ENCODE data around the gene SLC29A1. TPM values are rescaled to one million over a fixed set of nuclear protein-coding genes. Genes with fewer than 3 reads are reported as not detected.

The SLC29A1 gene
- polyA plus RNA-seq, 1 experiment: 34.1 TPM

- ChIA-PET CTCF (interaction anchor here (2.7 kb wide), 1 partner anchor 53 kb away, joined by 10 read pairs; no protein-coding TSS in a partner anchor), POLR2A (no interaction called here)
- Histone ChIP-seq H3K27me3 (ENCODE audit: control insufficient read depth, insufficient read depth, low read length) (no peaks in the 10 kb centered on the region), H3K36me3 (ENCODE audit: control insufficient read depth, insufficient read depth, low read length) (no peaks in the 10 kb centered on the region), H3K4me3 (ENCODE audit: low read depth, low read length) (no peak overlapping the region)
- no peak for TF ChIP-seq CTCF (IDR thresholded peaks at IDR 0.05; ENCODE audit: insufficient read depth, low read depth, low read length)
- no peak for DNase-seq (ENCODE audit: low read depth)
Measured at GRCh38 chr6:44225579-44226325, 2.4 kb downstream of the SLC29A1 start.

- no peak for DNase-seq (ENCODE audit: low read depth)
- Histone ChIP-seq H3K27me3 (ENCODE audit: control insufficient read depth, insufficient read depth, low read length) (no peaks in the 10 kb centered on the region), H3K4me3 (ENCODE audit: low read depth, low read length) (no peak overlapping the region), H3K36me3 (ENCODE audit: control insufficient read depth, insufficient read depth, low read length) (no peaks in the 10 kb centered on the region)
- CTCF ChIA-PET: interaction anchor here (1.9 to 2.7 kb wide), 2 partner anchors 10 to 54 kb away, joined by 9 to 10 read pairs; no protein-coding TSS in a partner anchor
- POLR2A ChIA-PET: no interaction called here
- no peak for TF ChIP-seq CTCF (IDR thresholded peaks at IDR 0.05; ENCODE audit: insufficient read depth, low read depth, low read length)
Measured at GRCh38 chr6:44226368-44227147, 3.2 kb downstream of the SLC29A1 start.

- CTCF ChIA-PET: interaction anchor here (0.9 to 1.9 kb wide), 3 partner anchors 9 to 55 kb away, joined by 3 to 9 read pairs (median 6); partner anchors contain the start of gene SLC35B2
- POLR2A ChIA-PET: no interaction called here
- Histone ChIP-seq H3K36me3 (ENCODE audit: control insufficient read depth, insufficient read depth, low read length) (no peaks in the 10 kb centered on the region), H3K27me3 (ENCODE audit: control insufficient read depth, insufficient read depth, low read length) (no peaks in the 10 kb centered on the region), H3K4me3 (ENCODE audit: low read depth, low read length) (no peak overlapping the region)
- TF ChIP-seq CTCF (IDR thresholded peaks at IDR 0.05; ENCODE audit: insufficient read depth, low read depth, low read length): no peak
- no peak for DNase-seq (ENCODE audit: low read depth)
Measured at GRCh38 chr6:44227148-44227793, 3.9 kb downstream of the SLC29A1 start.

- CTCF ChIA-PET: interaction anchor here (0.7 to 1.9 kb wide), 4 partner anchors 9 to 55 kb away, joined by 3 to 9 read pairs (median 4); partner anchors contain the start of gene SLC35B2
- H3K36me3 ChIP-seq (ENCODE audit: control insufficient read depth, insufficient read depth, low read length): no peaks in the 10 kb centered on the region; the same call in 1 of the 2 replicates
- no peak for DNase-seq (ENCODE audit: low read depth)
- H3K4me3 ChIP-seq (ENCODE audit: low read depth, low read length): no peak overlapping the region
- TF ChIP-seq CTCF (IDR thresholded peaks at IDR 0.05; ENCODE audit: insufficient read depth, low read depth, low read length): no peak
- POLR2A ChIA-PET: no interaction called here
- H3K27me3 ChIP-seq (ENCODE audit: control insufficient read depth, insufficient read depth, low read length): no peaks in the 10 kb centered on the region
Measured at GRCh38 chr6:44228031-44228430, 4.6 kb downstream of the SLC29A1 start.

All from BJ (cell line).